ENCODE measurements around the gene PNPLA5. TPM values are rescaled to one million over a fixed set of nuclear protein-coding genes. Genes with fewer than 3 reads are reported as not detected.

Gene PNPLA5
- total RNA-seq, 4 donors from 2014 or later = 2.5 to 13.5 (median 4.7) TPM

- WGBS = 85% methylated on average over 10 of the region's 17 CpGs
- Histone ChIP-seq H3K27ac (no peak overlapping the region), H3K27me3 (peaks cover 78% of the 10 kb centered on the region), H3K4me1 (no peaks in the 10 kb centered on the region), H3K9me3 (no peaks in the 10 kb centered on the region), H3K36me3 (no peaks in the 10 kb centered on the region), H3K4me3 (no peak overlapping the region)
- TF ChIP-seq EP300 (IDR thresholded peaks at IDR 0.05) (no peak), CTCF (IDR thresholded peaks at IDR 0.05) (no peak), POLR2A (IDR thresholded peaks at IDR 0.05) (no peak), POLR2AphosphoS5 (IDR thresholded peaks at IDR 0.05) (no peak)
- no peak for DNase-seq (ENCODE audit: low spot score in 2 of 2)
Measured at GRCh38 chr22:43883719-43884415, 7.9 kb downstream of the PNPLA5 start.

GRCh38 chr22:43883012-43883661, 8.7 kb downstream of the PNPLA5 start:
- no peaks in the 10 kb centered on the region for H3K4me1 ChIP-seq
- WGBS = 47% methylated on average over 12 of the region's 14 CpGs
- DNase-seq (ENCODE audit: low spot score in 2 of 2) = no peak
- H3K4me3 ChIP-seq = no peak overlapping the region
- no peaks in the 10 kb centered on the region for H3K9me3 ChIP-seq
- TF ChIP-seq CTCF (IDR thresholded peaks at IDR 0.05) (peak in 1 of 2 donors; percentile 55), POLR2A (IDR thresholded peaks at IDR 0.05) (no peak)
- H3K36me3 ChIP-seq = no peaks in the 10 kb centered on the region
- H3K27ac ChIP-seq = no peak overlapping the region
- H3K27me3 ChIP-seq = peaks cover 80% of the 10 kb centered on the region

GRCh38 chr22:43882122-43882767, 9.6 kb downstream of the PNPLA5 start:
- peaks cover 78% of the 10 kb centered on the region for H3K27me3 ChIP-seq
- WGBS = 88% methylated on average over 9 of the region's 9 CpGs

GRCh38 chr22:43881091-43882061, 10.4 kb downstream of the PNPLA5 start:
- Histone ChIP-seq H3K4me1 (no peaks in the 10 kb centered on the region), H3K36me3 (no peaks in the 10 kb centered on the region), H3K4me3 (no peak overlapping the region), H3K27ac (no peak overlapping the region), H3K27me3 (peaks cover 76% of the 10 kb centered on the region), H3K9me3 (no peaks in the 10 kb centered on the region)
- 81% methylated on average over 13 of the region's 19 CpGs for WGBS
- peak in 1 of 2 donors; percentile 53 for DNase-seq (ENCODE audit: low spot score in 2 of 2)
- TF ChIP-seq CTCF (IDR thresholded peaks at IDR 0.05) (no peak), EP300 (IDR thresholded peaks at IDR 0.05) (no peak), POLR2A (IDR thresholded peaks at IDR 0.05) (no peak), POLR2AphosphoS5 (IDR thresholded peaks at IDR 0.05) (no peak)

More at GRCh38 chr22:43882122-43882767, 9.6 kb downstream of the PNPLA5 start:
- no peaks in the 10 kb centered on the region for H3K36me3 ChIP-seq
- H3K9me3 ChIP-seq = no peaks in the 10 kb centered on the region
- no peak overlapping the region for H3K4me3 ChIP-seq
- no peak for DNase-seq (ENCODE audit: low spot score in 2 of 2)
- no peaks in the 10 kb centered on the region for H3K4me1 ChIP-seq
- H3K27ac ChIP-seq = no peak overlapping the region
- TF ChIP-seq POLR2A (IDR thresholded peaks at IDR 0.05) (no peak), EP300 (IDR thresholded peaks at IDR 0.05) (no peak), CTCF (IDR thresholded peaks at IDR 0.05) (no peak), POLR2AphosphoS5 (IDR thresholded peaks at IDR 0.05) (no peak)
